ENCODE results near the gene ROBO4. TPM values are rescaled to one million over a fixed set of nuclear protein-coding genes. Genes with fewer than 3 reads are reported as not detected.

The ROBO4 gene
- total RNA-seq, 1 experiment from 2014 or later, result not detected

- ATAC-seq (peak; percentile 56), DNase-seq (ENCODE audit: low read depth, low spot score) (no peak)
- BruUV-seq (replicated peaks), result no TSS peak
- H3K9me3 ChIP-seq (ENCODE audit: control insufficient read depth in 1 of 2, insufficient read depth in 1 of 2, low read depth in 1 of 2, low read length in 2 of 2), result no peaks in the 10 kb centered on the region
- H3K9me2 ChIP-seq (ENCODE audit: insufficient read depth), result no peaks in the 10 kb centered on the region
- peak overlapping the region; percentile 62 for H3K4me2 ChIP-seq (ENCODE audit: low read length)
- H3K9ac ChIP-seq (ENCODE audit: low read length), result no peak overlapping the region
- ChIA-PET RAD21 (ENCODE audit: low non-redundant PET in 1 of 2, low total read pairs in 2 of 2, uncharacterized antibody in 2 of 2, unreplicated experiment in 2 of 2) (no interaction called here), CTCF (no interaction called here), POLR2A (no interaction called here)
- H3K4me3 ChIP-seq (replicated peaks in 1 of 2; ENCODE audit: low read depth in 1 of 2, low read length in 2 of 2), result peak overlapping the region; percentile 2 to 9; a peak in 1 of 4 replicates
- intact Hi-C loops (cut with micrococcal nuclease), result loop anchor here (10.0 kb wide), 1 partner anchor 448 kb away; no protein-coding TSS in a partner anchor
- peaks cover 4 to 9% of the 10 kb centered on the region in 2 experiments; a peak in 2 of 4 replicates for H3K4me1 ChIP-seq (ENCODE audit: control insufficient read depth in 1 of 2, insufficient read depth in 2 of 2, low read length in 2 of 2)
- H3K27ac ChIP-seq (ENCODE audit: low read depth, low read length), result no peak overlapping the region
- TF ChIP-seq CTCF (IDR thresholded peaks at IDR 0.05 in 2 of 3, conservative IDR thresholded peaks at IDR 0.05 in 1 of 3; ENCODE audit: borderline replicate concordance in 1 of 3, insufficient read depth in 1 of 3, low read depth in 2 of 3, low read length in 2 of 3) (no peak), EZH2phosphoT487 (IDR thresholded peaks at IDR 0.05; ENCODE audit: borderline replicate concordance) (no peak), MAX (IDR thresholded peaks at IDR 0.05) (no peak)
- no peaks in the 10 kb centered on the region for H4K20me1 ChIP-seq (ENCODE audit: insufficient read depth)
- H2AFZ ChIP-seq (ENCODE audit: low read depth, low read length, poor library complexity, severe bottlenecking), result no peak overlapping the region
- H3K36me3 ChIP-seq (ENCODE audit: control insufficient read depth in 1 of 2, insufficient read depth in 2 of 2, low read length in 2 of 2), result no peaks in the 10 kb centered on the region
- no peaks in the 10 kb centered on the region for H3K79me2 ChIP-seq (ENCODE audit: insufficient read depth, low read length)
- peaks cover 31% of the 10 kb centered on the region; the same call in 1 of the 2 replicates for H3K27me3 ChIP-seq (ENCODE audit: insufficient read depth, low read length)
Observed at GRCh38 chr11:124863137-124863825, 34.4 kb downstream of the ROBO4 start.

- DNase-seq (ENCODE audit: low read depth, low spot score), result no peak
- POLR2A ChIA-PET, result no interaction called here
Observed at GRCh38 chr11:124861670-124862069, 36.0 kb downstream of the ROBO4 start.

More at GRCh38 chr11:124861670-124862069, 36.0 kb downstream of the ROBO4 start:
- Histone ChIP-seq H3K9me3 (ENCODE audit: control insufficient read depth in 1 of 2, insufficient read depth in 1 of 2, low read depth in 1 of 2, low read length in 2 of 2) (no peaks in the 10 kb centered on the region), H3K4me3 (replicated peaks in 1 of 2; ENCODE audit: low read depth in 1 of 2, low read length in 2 of 2) (no peak overlapping the region), H3K27ac (ENCODE audit: low read depth, low read length) (no peak overlapping the region), H3K27me3 (ENCODE audit: insufficient read depth, low read length) (peaks cover 26% of the 10 kb centered on the region; the same call in 1 of the 2 replicates), H3K9ac (ENCODE audit: low read length) (no peak overlapping the region), H3K4me2 (ENCODE audit: low read length) (no peak overlapping the region), H4K20me1 (ENCODE audit: insufficient read depth) (no peaks in the 10 kb centered on the region), H3K79me2 (ENCODE audit: insufficient read depth, low read length) (no peaks in the 10 kb centered on the region), H2AFZ (ENCODE audit: low read depth, low read length, poor library complexity, severe bottlenecking) (no peak overlapping the region), H3K4me1 (ENCODE audit: control insufficient read depth in 1 of 2, insufficient read depth in 2 of 2, low read length in 2 of 2) (peaks cover 4 to 9% of the 10 kb centered on the region in 2 experiments; a peak in 2 of 4 replicates), H3K9me2 (ENCODE audit: insufficient read depth) (no peaks in the 10 kb centered on the region), H3K36me3 (ENCODE audit: control insufficient read depth in 1 of 2, insufficient read depth in 2 of 2, low read length in 2 of 2) (no peaks in the 10 kb centered on the region)
- no peak for ATAC-seq
- intact Hi-C loops (cut with micrococcal nuclease), result loop anchor here (10.0 kb wide), 1 partner anchor 447 kb away; no protein-coding TSS in a partner anchor
- BruUV-seq (replicated peaks), result no TSS peak
- TF ChIP-seq SP1 (IDR thresholded peaks at IDR 0.05; ENCODE audit: low read depth) (no peak), CTCF (IDR thresholded peaks at IDR 0.05 in 2 of 3, conservative IDR thresholded peaks at IDR 0.05 in 1 of 3; ENCODE audit: borderline replicate concordance in 1 of 3, insufficient read depth in 1 of 3, low read depth in 2 of 3, low read length in 2 of 3) (no peak), ATF3 (IDR thresholded peaks at IDR 0.05) (no peak), EZH2phosphoT487 (IDR thresholded peaks at IDR 0.05; ENCODE audit: borderline replicate concordance) (no peak)
- ChIA-PET RAD21 (ENCODE audit: low non-redundant PET in 1 of 2, low total read pairs in 2 of 2, uncharacterized antibody in 2 of 2, unreplicated experiment in 2 of 2) (no interaction called here), CTCF (interaction anchor here (1.5 kb wide), 1 partner anchor 15 kb away, joined by 4 read pairs; no protein-coding TSS in a partner anchor)

Data from HCT116 (cell line).